K562 (cell line): Measurements from ENCODE around the gene PRR36. TPM values are rescaled to one million over a fixed set of nuclear protein-coding genes. Genes with fewer than 3 reads are reported as not detected.

Experiments used
- AFF4 ChIP-seq: sonication (generic); formaldehyde crosslinking; IDR thresholded peaks from 2 replicates; pipeline ENCODE4 v1.8.0; 2023; ENCODE audit warnings: mild to moderate bottlenecking, missing genetic modification reagents
- E2F4 ChIP-seq: sonication (generic); formaldehyde crosslinking; IDR thresholded peaks from 2 replicates; pipeline ENCODE4 v1.8.0; 2022; ENCODE audit warnings: mild to moderate bottlenecking, low read depth, missing genetic modification reagents
- E2F6 ChIP-seq, 2 experiments: IDR thresholded peaks; 2 replicates each; pipeline ENCODE4 v1.6.1; 2011; ENCODE audit warnings: borderline replicate concordance in 1 of 2, control low read depth in 1 of 2, low read depth in 1 of 2, low read length in 1 of 2, mild to moderate bottlenecking in 1 of 2, mixed read lengths in 1 of 2, moderate library complexity in 1 of 2; ENCODE audit not compliant: insufficient read depth in 1 of 2, insufficient read length in 1 of 2, poor library complexity in 1 of 2, severe bottlenecking in 1 of 2; ENCODE audit errors: extremely low read depth in 1 of 2
- GATAD2A ChIP-seq: fragments of 450-650 bp; IDR thresholded peaks from 2 replicates; pipeline ENCODE4 v1.6.1; 2017
- ILF3 ChIP-seq: fragments of 450-650 bp; IDR thresholded peaks from 2 replicates; pipeline ENCODE4 v1.6.1; 2018; ENCODE audit warnings: antibody characterized with exemption, mild to moderate bottlenecking, moderate library complexity, borderline replicate concordance
- KDM1A ChIP-seq, 2 experiments: fragments of 450-650 bp; IDR thresholded peaks; 2 replicates each; pipeline ENCODE4 v1.6.1; 2016; ENCODE audit warnings: mild to moderate bottlenecking in 2 of 2
- MNT ChIP-seq, 2 experiments: fragments of 450-650 bp; conservative IDR thresholded peaks; 2 replicates each; pipeline ENCODE4 v1.6.1; 2017; ENCODE audit warnings: mild to moderate bottlenecking in 2 of 2, moderate library complexity in 2 of 2
- MXI1 ChIP-seq: IDR thresholded peaks from 2 replicates; pipeline ENCODE4 v1.6.1; 2011; ENCODE audit warnings: low read depth, mild to moderate bottlenecking, improper control_type of control experiment, low read length
- NFYB ChIP-seq: IDR thresholded peaks from 2 replicates; pipeline ENCODE4 v1.6.1; 2011; ENCODE audit warnings: mild to moderate bottlenecking, moderate library complexity; ENCODE audit not compliant: insufficient read length; ENCODE audit errors: extremely low read depth
- PHB ChIP-seq: fragments of 250-450 bp; sonication (Bioruptor Pico); IDR thresholded peaks from 2 replicates; pipeline ENCODE4 v1.5.0; 2021
- PRPF4 ChIP-seq: fragments of 200-400 bp; formaldehyde crosslinking; IDR thresholded peaks from one replicate; pipeline ENCODE4 v1.6.1; 2017; ENCODE audit warnings: low read length, low read depth, mild to moderate bottlenecking; ENCODE audit not compliant: insufficient read depth, poor library complexity, severe bottlenecking
- SP2 ChIP-seq: IDR thresholded peaks from 2 replicates; pipeline ENCODE4 v1.6.1; 2011; ENCODE audit warnings: mild to moderate bottlenecking, low read depth, low read length, moderate library complexity; ENCODE audit not compliant: poor library complexity, severe bottlenecking; ENCODE audit errors: extremely low read depth
- SPI1 ChIP-seq: IDR thresholded peaks from 2 replicates; pipeline ENCODE4 v1.6.1; 2011; ENCODE audit warnings: low read depth, low read length, control low read depth, borderline replicate concordance
- TEAD1 ChIP-seq, 2 experiments: fragments of 450-650 bp in 1 of 2; sonication (generic) in 1 of 2; formaldehyde crosslinking; IDR thresholded peaks; 2 replicates each; pipeline versions ENCODE4 v1.4.0 to v1.8.0; 2020 to 2022; ENCODE audit warnings: mild to moderate bottlenecking in 2 of 2, missing genetic modification reagents in 1 of 2
- TRIM24 ChIP-seq, 2 experiments: fragments of 450-650 bp; IDR thresholded peaks; 2 replicates each; pipeline ENCODE4 v1.6.1; 2016
- XRCC5 ChIP-seq: fragments of 200-400 bp; formaldehyde crosslinking; IDR thresholded peaks from 2 replicates; pipeline ENCODE4 v1.6.1; 2017; ENCODE audit warnings: low read depth, mild to moderate bottlenecking, low read length
- ZC3H8 ChIP-seq: fragments of 450-650 bp; IDR thresholded peaks from 2 replicates; pipeline ENCODE4 v1.6.1; 2017
- ZFP1 ChIP-seq: fragments of 450-650 bp; formaldehyde crosslinking; IDR thresholded peaks from 2 replicates; pipeline ENCODE4 v1.4.0; 2020; ENCODE audit warnings: mild to moderate bottlenecking, mixed read lengths
- ZNF584 ChIP-seq: fragments of 200-800 bp; sonication (Bioruptor generic); IDR thresholded peaks from 2 replicates; pipeline ENCODE4 v1.6.1; 2016; ENCODE audit warnings: low read depth, mild to moderate bottlenecking, missing genetic modification characterization, missing compliant biosample characterization
- polyA plus RNA-seq, 8 experiments: library from polyadenylated mRNA; depleted of rRNA in 4 of 8; stranded (reverse) in 5 of 8; unstranded in 3 of 8; fragments of >200 nt; fragmentation: Nextera tagmentation in 2 of 8; fragmentation: Illumina TruSeq in 1 of 8; extraction: Ambion mirVana in 2 of 8; extraction: Trizol in 1 of 8; gene quantifications; 2 replicates each; pipeline versions ENCODE4 v1.2.1 to v1.2.3, GENCODE V29; 2011 to 2014; ENCODE audit warnings: inconsistent platforms in 1 of 8, missing spikeins in 1 of 8
- total RNA-seq, 7 experiments: library from RNA; depleted of rRNA in 6 of 7; stranded (reverse); fragments of >200 nt in 6 of 7; fragmentation: Illumina TruSeq in 2 of 7; extraction: Trizol in 2 of 7; gene quantifications; 2 replicates each; pipeline versions ENCODE4 v1.2.1 to v1.2.3, GENCODE V29; 2011 to 2021; ENCODE audit warnings: low replicate concordance in 1 of 7

Gene PRR36
- total and polyA plus RNA-seq, 9 of the 15 experiments (the other 6 are each of a cell fraction or from before 2014, with no cell fraction given), result 0.05 to 0.42 (median 0.06) TPM; not detected in 6

- TF ChIP-seq AFF4 (CRISPR knock-in tag) (no peak), E2F6 (IDR thresholded peaks at IDR 0.05; ENCODE audit: borderline replicate concordance in 1 of 2, extremely low read depth in 1 of 2, insufficient read depth in 1 of 2, insufficient read length in 1 of 2, low read depth in 1 of 2, low read length in 1 of 2, poor library complexity in 1 of 2, severe bottlenecking in 1 of 2) (no peak), PRPF4 (no peak), GATAD2A (no peak), ZFP1 (no peak), XRCC5 (no peak), KDM1A (IDR thresholded peaks at IDR 0.05) (peak in 1 of 2 experiments; percentile 84; a peak in 2 of 4 replicates), SPI1 (no peak), TRIM24 (IDR thresholded peaks at IDR 0.05) (peak; percentile 60 to 82), SP2 (no peak), E2F4 (no peak), ILF3 (no peak), MNT (conservative IDR thresholded peaks at IDR 0.05) (no peak), TEAD1 (CRISPR knock-in tag; IDR thresholded peaks at IDR 0.05) (no peak), MXI1 (no peak), ZC3H8 (no peak), PHB (CRISPR knock-in tag) (no peak), NFYB (no peak), ZNF584 (CRISPR knock-in tag) (no peak)
Observed at GRCh38 chr19:7822910-7823515, 51.2 kb downstream of the PRR36 start (continued).
